H1 (cell line): Measurements from ENCODE around the gene CDC40. TPM values are rescaled to one million over a fixed set of nuclear protein-coding genes. Genes with fewer than 3 reads are reported as not detected.

Experiments
- CTCF ChIA-PET: fragments of 300-600 bp; sonication (Branson Sonifier 250); formaldehyde crosslinking; loops from one replicate; lab custom pipeline; 2021; ENCODE audit not compliant: partially characterized antibody; lab: Charles Lee
- POLR2A ChIA-PET: fragments of 300-600 bp; sonication (Branson Sonifier 250); formaldehyde crosslinking; loops from one replicate; lab custom pipeline; 2021; ENCODE audit warnings: inconsistent platforms; ENCODE audit not compliant: partially characterized antibody; lab: Charles Lee
- DNase-seq, 2 experiments: peaks; one replicate each; pipeline versions ENCODE4 v3.0.0 to v3.0.0-alpha.2; 2010 to 2022; ENCODE audit warnings: low spot score in 2 of 2, low read depth in 1 of 2, mixed read lengths in 1 of 2
- FAIRE-seq: peaks from 2 replicates; lab custom pipeline; 2011; peaks lifted over from hg19 to GRCh38; lab: Jason Lieb, UNC
- H2AFZ ChIP-seq: 2 replicates; pipeline ENCODE4 v1.8.1; 2012; ENCODE audit warnings: low read length, inconsistent platforms
- H2AK5ac ChIP-seq: 2 replicates; pipeline ENCODE4 v1.6.1; 2013; ENCODE audit warnings: low read depth, low read length
- H2BK120ac ChIP-seq: replicated peaks from 2 replicates; pipeline ENCODE3; 2013; ENCODE audit warnings: low read depth, low read length, inconsistent platforms
- H2BK12ac ChIP-seq: 2 replicates; pipeline ENCODE4 v1.6.1; 2013; ENCODE audit warnings: low read depth, low read length
- H2BK15ac ChIP-seq: 2 replicates; pipeline ENCODE4 v1.6.1; 2013; ENCODE audit warnings: low read length
- H2BK20ac ChIP-seq: 2 replicates; pipeline ENCODE4 v1.6.1; 2013; ENCODE audit warnings: low read length
- H2BK5ac ChIP-seq: 2 replicates; pipeline ENCODE4 v1.6.1; 2013; ENCODE audit warnings: low read depth, low read length
- H3K14ac ChIP-seq: 2 replicates; pipeline ENCODE4 v1.6.1; 2013; ENCODE audit warnings: inconsistent platforms; ENCODE audit not compliant: insufficient read length
- H3K18ac ChIP-seq: 2 replicates; pipeline ENCODE4 v1.6.1; 2013; ENCODE audit warnings: low read length; ENCODE audit errors: extremely low read depth
- H3K23ac ChIP-seq: 2 replicates; pipeline ENCODE4 v1.6.1; 2013; ENCODE audit warnings: inconsistent platforms; ENCODE audit not compliant: insufficient read length
- H3K23me2 ChIP-seq: 2 replicates; pipeline ENCODE4 v1.6.1; 2013; ENCODE audit warnings: low read depth, low read length
- H3K27ac ChIP-seq: 2 replicates; pipeline ENCODE4 v1.6.1; 2011; ENCODE audit warnings: low read depth, low read length, inconsistent platforms
- H3K27me3 ChIP-seq, 4 experiments: replicated peaks in 1 of 4; 1 replicate in 1 of 4; 2 replicates in 3 of 4; pipeline versions ENCODE4 v1.6.1 to v1.8.1; 2011 to 2013; ENCODE audit warnings: low read length in 3 of 4, mild to moderate bottlenecking in 3 of 4, inconsistent platforms in 2 of 4, mixed read lengths in 2 of 4, moderate library complexity in 1 of 4; ENCODE audit not compliant: control insufficient read depth in 3 of 4, insufficient read depth in 3 of 4; ENCODE audit errors: extremely low read depth in 1 of 4
- H3K36me3 ChIP-seq, 4 experiments: 2 replicates each; pipeline versions ENCODE4 v1.6.1 to v1.8.1; 2011 to 2013; ENCODE audit warnings: mild to moderate bottlenecking in 4 of 4, low read length in 3 of 4, moderate library complexity in 2 of 4, control low read depth in 1 of 4, inconsistent platforms in 1 of 4; ENCODE audit not compliant: insufficient read depth in 4 of 4, control insufficient read depth in 2 of 4
- H3K4ac ChIP-seq: replicated peaks from 2 replicates; pipeline ENCODE3; 2013; ENCODE audit warnings: low read length, low read depth, mixed read lengths, inconsistent platforms; ENCODE audit not compliant: insufficient read length
- H3K4me1 ChIP-seq, 4 experiments: replicated peaks in 1 of 4; 1 replicate in 1 of 4; 2 replicates in 3 of 4; pipeline versions ENCODE4 v1.6.1 to v1.8.1; 2011 to 2013; ENCODE audit warnings: low read length in 3 of 4, inconsistent platforms in 2 of 4, mixed read lengths in 1 of 4; ENCODE audit not compliant: insufficient read depth in 4 of 4, control insufficient read depth in 3 of 4
- H3K4me2 ChIP-seq, 2 experiments: 2 replicates each; pipeline versions ENCODE4 v1.6.1 to v1.8.1; 2011 to 2013; ENCODE audit warnings: low read depth in 2 of 2, low read length in 2 of 2, control low read depth in 1 of 2, inconsistent platforms in 1 of 2, mild to moderate bottlenecking in 1 of 2; ENCODE audit not compliant: insufficient read depth in 1 of 2
- H3K4me3 ChIP-seq, 4 experiments: fragments of 200-600, 300-600 bp in 1 of 4; sonication (generic), shearing (Covaris generic), sonication (Bioruptor Twin) in 1 of 4; 2 replicates each; pipeline versions ENCODE4 v1.5.1 to v1.8.1; 2011 to 2016; ENCODE audit warnings: low read length in 4 of 4, low read depth in 3 of 4, control low read depth in 2 of 4, inconsistent platforms in 2 of 4, mild to moderate bottlenecking in 2 of 4, mixed read lengths in 1 of 4, moderate library complexity in 1 of 4; ENCODE audit not compliant: insufficient read depth in 2 of 4; ENCODE audit errors: extremely low read depth in 1 of 4
- H3K56ac ChIP-seq: replicated peaks from 2 replicates; pipeline ENCODE3; 2013; ENCODE audit warnings: low read depth, mild to moderate bottlenecking, mixed read lengths, low read length, inconsistent platforms; ENCODE audit not compliant: insufficient read length
- H3K79me1 ChIP-seq: 2 replicates; pipeline ENCODE4 v1.6.1; 2013; ENCODE audit warnings: low read depth, low read length, control low read depth
- H3K79me2 ChIP-seq, 2 experiments: 2 replicates each; pipeline versions ENCODE4 v1.6.1 to v1.8.1; 2012 to 2013; ENCODE audit warnings: low read length in 2 of 2, mild to moderate bottlenecking in 2 of 2, inconsistent platforms in 1 of 2; ENCODE audit not compliant: insufficient read depth in 2 of 2, control insufficient read depth in 1 of 2
- H3K9ac ChIP-seq, 4 experiments: replicated peaks in 1 of 4; 1 replicate in 1 of 4; 2 replicates in 3 of 4; pipeline versions ENCODE4 v1.6.1 to v1.8.1; 2011 to 2013; ENCODE audit warnings: low read depth in 3 of 4, low read length in 3 of 4, control low read depth in 2 of 4, mild to moderate bottlenecking in 2 of 4, moderate library complexity in 2 of 4, inconsistent platforms in 1 of 4; ENCODE audit errors: extremely low read depth in 1 of 4
- H3K9me3 ChIP-seq, 2 experiments: 2 replicates each; pipeline versions ENCODE4 v1.6.1 to v1.8.1; 2012 to 2013; ENCODE audit warnings: mild to moderate bottlenecking in 2 of 2, moderate library complexity in 2 of 2, control low read depth in 1 of 2, inconsistent platforms in 1 of 2, low read depth in 1 of 2, low read length in 1 of 2, mixed read lengths in 1 of 2; ENCODE audit not compliant: insufficient read depth in 2 of 2
- H4K20me1 ChIP-seq, 2 experiments: replicated peaks in 1 of 2; 2 replicates each; pipeline versions ENCODE3 to v1.8.1; 2011 to 2013; ENCODE audit warnings: inconsistent platforms in 2 of 2, low read length in 2 of 2, mild to moderate bottlenecking in 1 of 2; ENCODE audit not compliant: insufficient read depth in 2 of 2, control insufficient read depth in 1 of 2
- H4K5ac ChIP-seq: 2 replicates; pipeline ENCODE4 v1.6.1; 2013; ENCODE audit warnings: low read length, low read depth, mixed read lengths, inconsistent platforms; ENCODE audit not compliant: insufficient read length
- H4K8ac ChIP-seq: 2 replicates; pipeline ENCODE4 v1.8.0; 2013; ENCODE audit warnings: mild to moderate bottlenecking, moderate library complexity, low read length, inconsistent platforms; ENCODE audit not compliant: insufficient read depth; ENCODE audit errors: extremely low read depth
- H4K91ac ChIP-seq: replicated peaks from 2 replicates; pipeline ENCODE3; 2013; ENCODE audit warnings: low read length, mixed read lengths, inconsistent platforms; ENCODE audit not compliant: insufficient read length
- CHD2 ChIP-seq: IDR thresholded peaks from 2 replicates; pipeline ENCODE4 v1.6.1; 2012; ENCODE audit warnings: low read length, improper control_type of control experiment
- JUND ChIP-seq: IDR thresholded peaks from 2 replicates; pipeline ENCODE4 v1.6.1; 2011; ENCODE audit warnings: mild to moderate bottlenecking, improper control_type of control experiment, low read length
- PHF8 ChIP-seq: fragments of 200-600 bp; sonication (generic); conservative IDR thresholded peaks from 2 replicates; pipeline ENCODE4 v1.7.1; 2012; ENCODE audit warnings: low read depth, mild to moderate bottlenecking, inconsistent platforms, low read length, moderate library complexity
- RFX5 ChIP-seq: IDR thresholded peaks from 2 replicates; pipeline ENCODE4 v1.6.1; 2011; ENCODE audit warnings: low read depth, low read length, improper control_type of control experiment, borderline replicate concordance
- RNF2 ChIP-seq: fragments of 200-900, 300-1000 bp; sonication (generic); IDR thresholded peaks from 2 replicates; pipeline ENCODE4 v1.7.1; 2016; ENCODE audit warnings: borderline replicate concordance, low read depth, mild to moderate bottlenecking, antibody characterized with exemption, low read length; ENCODE audit not compliant: poor library complexity, severe bottlenecking; ENCODE audit errors: missing control alignments
- RXRA ChIP-seq: IDR thresholded peaks from 2 replicates; pipeline ENCODE4 v1.6.1; 2011; ENCODE audit warnings: low read depth, mild to moderate bottlenecking, low read length, moderate library complexity; ENCODE audit not compliant: insufficient read depth
- SAP30 ChIP-seq: fragments of 300-600 bp; sonication (generic); IDR thresholded peaks from 2 replicates; pipeline ENCODE4 v1.7.1; 2012; ENCODE audit warnings: low read length, moderate library complexity, mild to moderate bottlenecking, inconsistent platforms; ENCODE audit not compliant: insufficient read depth, insufficient replicate concordance
- TCF12 ChIP-seq: IDR thresholded peaks from 2 replicates; pipeline ENCODE4 v1.6.1; 2011; ENCODE audit warnings: low read depth, mild to moderate bottlenecking, low read length
- WGBS, 2 experiments: shearing (Covaris generic) in 1 of 2; methylation state at CpG; one replicate each; pipeline versions ENCODE4 v1.1.6 to v1.1.7; 2013 to 2015; ENCODE audit warnings: low lambda C conversion rate in 2 of 2, mixed read lengths in 2 of 2, inconsistent platforms in 1 of 2, low coverage in 1 of 2, missing lambda C conversion rate in 1 of 2; ENCODE audit not compliant: insufficient replicate concordance in 2 of 2, insufficient coverage in 1 of 2, insufficient read length in 1 of 2; ENCODE audit errors: extremely low coverage in 1 of 2, missing lambda C conversion rate in 1 of 2; 5-methylcytosine and 5-hydroxymethylcytosine counted together
- polyA plus RNA-seq, 7 experiments: library from polyadenylated mRNA; depleted of rRNA in 3 of 7; stranded (reverse) in 5 of 7; unstranded in 2 of 7; fragments of >200 nt in 5 of 7; fragments of 200-250 nt in 2 of 7; gene quantifications; 1 replicate in 5 of 7; 2 replicates in 1 of 7; 4 replicates in 1 of 7; pipeline versions ENCODE4 v1.2.1 to v1.2.3, GENCODE V29; 2011 to 2013; ENCODE audit warnings: missing spikeins in 2 of 7, mixed read lengths in 2 of 7
- total RNA-seq: library from RNA; stranded (reverse); fragmentation: NEBNext Ultra II Directional; extraction: Animal tissue kit (Norgen Biotek cat#: 25700); gene quantifications from 2 replicates; pipeline ENCODE4 v1.2.1, GENCODE V29; 2021
- TF ChIP-seq, protein P1 (sequence below): IDR thresholded peaks from 2 replicates; pipeline ENCODE4 v1.6.1; 2011; ENCODE audit warnings: low read length, improper control_type of control experiment

CDC40 gene
- total and polyA plus RNA-seq, 2 of the 8 experiments (the other 6 are each of a cell fraction or from before 2014, with no cell fraction given): 7.3 to 27.2 TPM

GRCh38 chr6:110232450-110232849 lies 52.2 kb downstream of the CDC40 start:
- no peak overlapping the region for H3K23ac ChIP-seq
- 86% methylated on average over 2 of the region's 2 CpGs; no CpG with 5 or more reads in 1 of the 2 experiments for WGBS, 2 experiments
- CTCF ChIA-PET: no interaction called here

More at GRCh38 chr6:110232450-110232849, 52.2 kb downstream of the CDC40 start:
- no peaks in the 10 kb centered on the region for H3K4me1 ChIP-seq
- no peak overlapping the region for H2BK12ac ChIP-seq
- no peak for DNase-seq
- H4K20me1 ChIP-seq: no peaks in the 10 kb centered on the region
- no peak overlapping the region for H3K9ac ChIP-seq
- TF ChIP-seq PHF8: no peak
- TF ChIP-seq, protein P1, sequence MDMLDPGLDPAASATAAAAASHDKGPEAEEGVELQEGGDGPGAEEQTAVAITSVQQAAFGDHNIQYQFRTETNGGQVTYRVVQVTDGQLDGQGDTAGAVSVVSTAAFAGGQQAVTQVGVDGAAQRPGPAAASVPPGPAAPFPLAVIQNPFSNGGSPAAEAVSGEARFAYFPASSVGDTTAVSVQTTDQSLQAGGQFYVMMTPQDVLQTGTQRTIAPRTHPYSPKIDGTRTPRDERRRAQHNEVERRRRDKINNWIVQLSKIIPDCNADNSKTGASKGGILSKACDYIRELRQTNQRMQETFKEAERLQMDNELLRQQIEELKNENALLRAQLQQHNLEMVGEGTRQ: no peak
- no peak for TF ChIP-seq JUND
- TF ChIP-seq SAP30: no peak
- no peak for TF ChIP-seq RFX5
- TF ChIP-seq RXRA: no peak
- no peak for TF ChIP-seq TCF12
- no peak for TF ChIP-seq RNF2
- TF ChIP-seq CHD2: no peak
- no peak overlapping the region for H3K4ac ChIP-seq
- no peak overlapping the region for H3K14ac ChIP-seq
- H2BK20ac ChIP-seq: no peak overlapping the region
- no peaks in the 10 kb centered on the region for H3K79me2 ChIP-seq
- no peaks in the 10 kb centered on the region for H3K23me2 ChIP-seq
- no peak for FAIRE-seq
- H3K4me3 ChIP-seq: no peak overlapping the region
- no peak overlapping the region for H4K8ac ChIP-seq
- no peak overlapping the region for H2BK15ac ChIP-seq
- no peak overlapping the region for H3K27ac ChIP-seq
- peaks cover 0 to 1% (median 0%) of the 10 kb centered on the region in 4 experiments; a peak in 1 of 7 replicates for H3K27me3 ChIP-seq
- no peak overlapping the region for H4K5ac ChIP-seq
- no peaks in the 10 kb centered on the region for H3K79me1 ChIP-seq
- no peak overlapping the region for H3K4me2 ChIP-seq
- H2BK120ac ChIP-seq: no peak overlapping the region
- H3K18ac ChIP-seq: no peak overlapping the region
- H3K36me3 ChIP-seq: peaks cover 0 to 13% (median 1%) of the 10 kb centered on the region in 4 experiments; a peak in 4 of 8 replicates
- no peak overlapping the region for H4K91ac ChIP-seq
- H3K9me3 ChIP-seq: no peaks in the 10 kb centered on the region
- H2AK5ac ChIP-seq: no peak overlapping the region
- no peak overlapping the region for H3K56ac ChIP-seq
- POLR2A ChIA-PET: no interaction called here
- H2BK5ac ChIP-seq: no peak overlapping the region
- no peak overlapping the region for H2AFZ ChIP-seq
